ENCODE data around the gene METTL25B.
A peak's percentile ranks its signal among the peaks of the same experiment; 100 is the strongest.
"Not testable (repeated sequence)": the region's sequence is repeated elsewhere in the genome, so short reads cannot be mapped to it uniquely, and the experiment has no call there.

The METTL25B gene

GRCh38 chr1:156755527-156755950 is 27.3 kb downstream of the METTL25B start:
- no peak for DNase-seq (ENCODE audit: low read depth)
- no peak overlapping the region for H3K4me3 ChIP-seq (ENCODE audit: low read length)
- no peak for TF ChIP-seq CTCF (conservative IDR thresholded peaks at IDR 0.05; ENCODE audit: low read depth, low read length)

GRCh38 chr1:156756355-156756754 is 28.1 kb downstream of the METTL25B start:
- no peak for TF ChIP-seq CTCF (conservative IDR thresholded peaks at IDR 0.05; ENCODE audit: low read depth, low read length)
- no peak overlapping the region for H3K4me3 ChIP-seq (ENCODE audit: low read length)
- DNase-seq (ENCODE audit: low read depth), result no peak

GRCh38 chr1:156757572-156758253 is 29.4 kb downstream of the METTL25B start:
- not testable (repeated sequence) for H3K4me3 ChIP-seq (ENCODE audit: low read length); DNase-seq (ENCODE audit: low read depth)

GRCh38 chr1:156760092-156760795 is 32.0 kb downstream of the METTL25B start:
- no peak for DNase-seq (ENCODE audit: low read depth)
- H3K4me3 ChIP-seq (ENCODE audit: low read length), result no peak overlapping the region
- no peak for TF ChIP-seq CTCF (conservative IDR thresholded peaks at IDR 0.05; ENCODE audit: low read depth, low read length)

GRCh38 chr1:156760796-156761104 is 32.5 kb downstream of the METTL25B start:
- no peak for TF ChIP-seq CTCF (conservative IDR thresholded peaks at IDR 0.05; ENCODE audit: low read depth, low read length)
- DNase-seq (ENCODE audit: low read depth), result no peak
- H3K4me3 ChIP-seq (ENCODE audit: low read length), result no peak overlapping the region

- DNase-seq (ENCODE audit: low read depth); H3K4me3 ChIP-seq (ENCODE audit: low read length): not testable (repeated sequence)
Observed at GRCh38 chr1:156765136-156765535, 36.9 kb downstream of the METTL25B start.

- H3K4me3 ChIP-seq (ENCODE audit: low read length), result no peak overlapping the region
- no peak for DNase-seq (ENCODE audit: low read depth)
- TF ChIP-seq CTCF (conservative IDR thresholded peaks at IDR 0.05; ENCODE audit: low read depth, low read length), result no peak
Observed at GRCh38 chr1:156765666-156766065, 37.4 kb downstream of the METTL25B start.

GRCh38 chr1:156766298-156767100 is 38.2 kb downstream of the METTL25B start:
- peak overlapping the region; percentile 78 for H3K4me3 ChIP-seq (ENCODE audit: low read length)
- DNase-seq (ENCODE audit: low read depth), result no peak
- TF ChIP-seq CTCF (conservative IDR thresholded peaks at IDR 0.05; ENCODE audit: low read depth, low read length), result no peak
